ENCODE results near the gene SNPH. TPM values are rescaled to one million over a fixed set of nuclear protein-coding genes. Genes with fewer than 3 reads are reported as not detected.

The SNPH gene
- total RNA-seq, 4 donors from 2014 or later: 9.6 to 29.5 (median 17.3) TPM

DNA sequence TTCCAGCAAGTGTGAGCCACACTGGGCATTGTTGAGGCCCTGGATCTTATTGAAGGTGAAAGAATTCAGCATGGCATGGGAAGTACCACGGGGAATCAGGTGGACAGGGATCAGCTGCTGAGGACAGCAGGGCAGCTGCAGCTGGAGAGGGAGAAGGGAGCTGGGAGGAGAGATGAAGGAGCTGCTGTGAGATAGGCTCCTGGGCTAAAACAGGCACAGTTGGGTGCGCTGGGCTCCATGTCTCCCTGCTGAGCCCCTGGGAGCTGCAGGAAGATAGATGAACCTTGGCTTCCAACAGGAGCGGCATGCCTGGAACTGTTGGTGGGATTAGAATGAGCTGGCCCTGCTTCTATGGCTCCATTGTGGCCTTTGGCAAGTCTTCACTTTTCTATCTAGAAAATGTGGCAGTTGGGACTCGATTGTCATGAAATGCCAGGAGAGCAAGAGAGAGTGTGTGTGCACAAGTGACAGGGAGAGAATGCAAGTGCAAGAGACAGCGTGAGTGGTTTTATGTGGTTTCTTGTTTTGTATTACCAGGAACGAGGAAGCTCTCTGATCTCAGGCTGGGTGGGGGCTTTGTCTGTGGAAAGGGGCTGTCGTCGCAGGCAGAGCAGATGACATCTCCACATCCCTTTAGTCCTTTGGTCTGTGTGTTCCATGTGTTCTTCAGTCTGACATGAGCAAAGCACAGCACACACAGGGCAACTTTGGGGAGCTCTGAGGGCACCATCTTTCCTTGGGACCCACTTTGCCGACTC is 20.4 kb downstream of the SNPH start:
- intact Hi-C loops (cut with DNase I): no loop called here
- 84% methylated on average over 9 of the region's 9 CpGs for WGBS
- Histone ChIP-seq H3K9me3 (no peaks in the 10 kb centered on the region), H3K27me3 (no peaks in the 10 kb centered on the region), H3K36me3 (peaks cover 0 to 5% (median 0%) of the 10 kb centered on the region in 4 donors), H3K27ac (replicated peaks in 1 of 4) (no peak overlapping the region), H3K4me3 (no peak overlapping the region), H3K4me1 (peaks cover 1 to 19% (median 10%) of the 10 kb centered on the region in 4 donors)
- DNase-seq (ENCODE audit: extremely low spot score): no peak
- TF ChIP-seq POLR2A (IDR thresholded peaks at IDR 0.05; ENCODE audit: low read depth): no peak
- TF ChIP-seq, protein P1, sequence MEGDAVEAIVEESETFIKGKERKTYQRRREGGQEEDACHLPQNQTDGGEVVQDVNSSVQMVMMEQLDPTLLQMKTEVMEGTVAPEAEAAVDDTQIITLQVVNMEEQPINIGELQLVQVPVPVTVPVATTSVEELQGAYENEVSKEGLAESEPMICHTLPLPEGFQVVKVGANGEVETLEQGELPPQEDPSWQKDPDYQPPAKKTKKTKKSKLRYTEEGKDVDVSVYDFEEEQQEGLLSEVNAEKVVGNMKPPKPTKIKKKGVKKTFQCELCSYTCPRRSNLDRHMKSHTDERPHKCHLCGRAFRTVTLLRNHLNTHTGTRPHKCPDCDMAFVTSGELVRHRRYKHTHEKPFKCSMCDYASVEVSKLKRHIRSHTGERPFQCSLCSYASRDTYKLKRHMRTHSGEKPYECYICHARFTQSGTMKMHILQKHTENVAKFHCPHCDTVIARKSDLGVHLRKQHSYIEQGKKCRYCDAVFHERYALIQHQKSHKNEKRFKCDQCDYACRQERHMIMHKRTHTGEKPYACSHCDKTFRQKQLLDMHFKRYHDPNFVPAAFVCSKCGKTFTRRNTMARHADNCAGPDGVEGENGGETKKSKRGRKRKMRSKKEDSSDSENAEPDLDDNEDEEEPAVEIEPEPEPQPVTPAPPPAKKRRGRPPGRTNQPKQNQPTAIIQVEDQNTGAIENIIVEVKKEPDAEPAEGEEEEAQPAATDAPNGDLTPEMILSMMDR (IDR thresholded peaks at IDR 0.05): no peak
- no peak for TF ChIP-seq POLR2AphosphoS5 (IDR thresholded peaks at IDR 0.05)
- no peak for TF ChIP-seq EP300 (IDR thresholded peaks at IDR 0.05)

GRCh38 chr20:1287306-1287705 is 21.2 kb downstream of the SNPH start:
- Histone ChIP-seq H3K9me3 (no peaks in the 10 kb centered on the region), H3K27ac (replicated peaks in 1 of 4) (no peak overlapping the region), H3K4me1 (peaks cover 0 to 14% (median 10%) of the 10 kb centered on the region in 4 donors), H3K4me3 (no peak overlapping the region), H3K36me3 (peaks cover 0 to 5% (median 0%) of the 10 kb centered on the region in 4 donors), H3K27me3 (no peaks in the 10 kb centered on the region)
- intact Hi-C loops (cut with DNase I): no loop called here
- no peak for DNase-seq (ENCODE audit: extremely low spot score)
- 82% methylated on average over 1 of the region's 1 CpG for WGBS
- TF ChIP-seq, protein P1 (IDR thresholded peaks at IDR 0.05): no peak
- TF ChIP-seq POLR2A (IDR thresholded peaks at IDR 0.05; ENCODE audit: low read depth): no peak
- TF ChIP-seq EP300 (IDR thresholded peaks at IDR 0.05): no peak
- no peak for TF ChIP-seq POLR2AphosphoS5 (IDR thresholded peaks at IDR 0.05)

DNA sequence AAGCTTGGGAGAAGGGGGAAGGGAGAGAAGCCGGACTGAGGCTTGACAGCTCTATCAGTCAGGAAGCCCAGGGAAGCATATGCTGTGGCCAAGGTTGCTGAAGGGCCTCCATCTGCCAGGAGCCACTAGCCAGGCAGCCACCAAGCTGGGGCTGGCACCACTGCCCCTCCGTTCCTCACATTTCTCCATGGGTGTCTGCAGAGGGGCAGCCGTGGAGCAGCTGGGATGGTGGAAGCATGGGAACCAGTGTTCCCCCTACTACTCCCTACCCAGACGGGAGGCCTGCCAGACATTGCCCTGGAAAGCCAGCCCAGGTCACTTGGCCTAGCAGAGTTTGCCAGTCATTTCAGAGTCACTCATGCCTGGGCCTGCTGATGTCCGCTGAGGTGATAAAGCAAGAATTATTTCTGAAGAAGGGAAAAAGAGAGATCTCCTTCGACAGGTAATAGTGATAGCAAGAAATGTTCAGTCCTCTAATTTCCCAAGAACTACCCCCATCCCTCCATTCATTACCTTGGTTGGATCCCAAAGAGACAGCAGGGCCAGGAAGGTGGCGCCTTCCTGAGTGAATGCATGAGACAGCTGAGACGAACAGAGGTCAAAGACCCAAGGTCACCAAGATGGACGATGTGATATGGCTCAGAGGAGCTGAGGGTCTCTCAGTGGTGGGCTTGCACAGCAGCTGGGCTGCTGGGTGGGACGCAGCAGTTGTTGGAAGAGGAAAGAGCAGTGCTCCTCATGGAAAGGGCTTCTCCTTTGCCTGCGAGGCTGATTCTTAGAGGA is 21.9 kb downstream of the SNPH start:
- no peak overlapping the region for H3K4me3 ChIP-seq
- no peaks in the 10 kb centered on the region for H3K27me3 ChIP-seq
- intact Hi-C loops (cut with DNase I): no loop called here
- no peaks in the 10 kb centered on the region for H3K9me3 ChIP-seq
- peaks cover 0 to 14% (median 10%) of the 10 kb centered on the region in 4 donors for H3K4me1 ChIP-seq
- peaks cover 0 to 5% (median 0%) of the 10 kb centered on the region in 4 donors for H3K36me3 ChIP-seq
- TF ChIP-seq POLR2AphosphoS5 (IDR thresholded peaks at IDR 0.05): no peak
- no peak for TF ChIP-seq EP300 (IDR thresholded peaks at IDR 0.05)
- TF ChIP-seq POLR2A (IDR thresholded peaks at IDR 0.05; ENCODE audit: low read depth): no peak
- TF ChIP-seq, protein P1 (IDR thresholded peaks at IDR 0.05): no peak
- H3K27ac ChIP-seq (replicated peaks in 1 of 4): no peak overlapping the region
- WGBS: 87% methylated on average over 11 of the region's 11 CpGs
- DNase-seq (ENCODE audit: extremely low spot score): no peak

DNA sequence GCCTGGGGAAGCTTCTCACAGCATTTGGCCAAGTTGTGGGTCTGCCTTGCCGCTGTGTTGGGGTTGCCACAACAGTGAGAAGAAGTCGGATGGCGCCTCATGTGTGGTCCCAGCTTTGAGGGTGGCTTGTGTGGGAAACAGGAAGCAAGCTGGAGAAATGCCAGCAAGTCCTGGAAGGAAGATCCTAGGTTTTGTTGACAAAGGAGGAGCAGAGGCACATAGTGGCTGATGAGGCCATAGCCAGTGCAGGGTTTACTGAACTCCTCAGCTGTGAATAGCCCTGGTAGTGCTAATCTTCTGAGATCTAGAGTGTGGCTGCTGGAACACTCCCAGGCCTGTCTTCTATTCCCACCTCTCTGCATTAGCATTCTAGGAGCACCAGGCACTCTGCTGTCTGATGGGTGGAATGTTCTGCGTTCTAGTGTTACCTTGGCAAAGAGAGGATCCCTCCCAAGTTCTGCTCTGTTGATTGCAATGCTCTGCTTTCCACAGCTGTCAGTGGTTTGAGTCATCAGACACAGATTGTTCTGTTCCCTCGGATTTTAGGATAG is 25.2 kb downstream of the SNPH start:
- Histone ChIP-seq H3K9me3 (no peaks in the 10 kb centered on the region), H3K4me3 (no peak overlapping the region), H3K36me3 (peaks cover 0 to 17% (median 5%) of the 10 kb centered on the region in 4 donors), H3K27me3 (no peaks in the 10 kb centered on the region), H3K27ac (replicated peaks in 1 of 4) (no peak overlapping the region), H3K4me1 (peaks cover 0 to 6% (median 3%) of the 10 kb centered on the region in 4 donors)
- intact Hi-C loops (cut with DNase I): no loop called here
- TF ChIP-seq, protein P1 (IDR thresholded peaks at IDR 0.05): no peak
- TF ChIP-seq EP300 (IDR thresholded peaks at IDR 0.05) (no peak), POLR2A (IDR thresholded peaks at IDR 0.05; ENCODE audit: low read depth) (no peak), POLR2AphosphoS5 (IDR thresholded peaks at IDR 0.05) (no peak)
- 62% methylated on average over 5 of the region's 5 CpGs for WGBS
- no peak for DNase-seq (ENCODE audit: extremely low spot score)

All from esophagus muscularis mucosa (tissue), 4 donors.